Keratinocyte (primary cell): Measurements from ENCODE around the gene YWHAE. TPM values are rescaled to one million over a fixed set of nuclear protein-coding genes. Genes with fewer than 3 reads are reported as not detected.

ENCODE experiments used
- DNase-seq: peaks from one replicate; pipeline ENCODE4 v3.0.0-alpha.2; 2011; ENCODE audit warnings: low read depth, missing footprints, low spot score
- FAIRE-seq: peaks from 2 replicates; lab custom pipeline; 2011; peaks lifted over from hg19 to GRCh38; lab: Jason Lieb, UNC
- H2AFZ ChIP-seq: 2 replicates; pipeline ENCODE4 v1.6.0; 2012; ENCODE audit warnings: low read length, control low read depth, inconsistent platforms; ENCODE audit not compliant: control insufficient read depth
- H3K27ac ChIP-seq: 2 replicates; pipeline ENCODE4 v1.5.1; 2011; ENCODE audit warnings: low read length; ENCODE audit not compliant: control insufficient read depth, insufficient read depth
- H3K27me3 ChIP-seq: 3 replicates; pipeline ENCODE4 v1.6.0; 2011; ENCODE audit warnings: low read length; ENCODE audit not compliant: control insufficient read depth, insufficient read depth; ENCODE audit errors: extremely low read depth
- H3K36me3 ChIP-seq, 2 experiments: 2 replicates in 1 of 2; 3 replicates in 1 of 2; pipeline ENCODE4 v1.5.1; 2011; ENCODE audit warnings: low read length in 2 of 2, mild to moderate bottlenecking in 1 of 2; ENCODE audit not compliant: control insufficient read depth in 2 of 2, insufficient read depth in 2 of 2; ENCODE audit errors: extremely low read depth in 1 of 2
- H3K4me1 ChIP-seq: 3 replicates; pipeline ENCODE4 v1.5.1; 2011; ENCODE audit warnings: low read length; ENCODE audit not compliant: control insufficient read depth, insufficient read depth; ENCODE audit errors: extremely low read depth
- H3K4me2 ChIP-seq: 3 replicates; pipeline ENCODE4 v1.6.0; 2011; ENCODE audit warnings: low read depth, low read length; ENCODE audit not compliant: control insufficient read depth, insufficient read depth; ENCODE audit errors: extremely low read depth
- H3K4me3 ChIP-seq, 3 experiments: fragments of 200-600 bp in 1 of 3; sonication (generic) in 1 of 3; 2 replicates in 2 of 3; 3 replicates in 1 of 3; pipeline ENCODE4 v1.5.1; 2011 to 2016; ENCODE audit warnings: low read length in 3 of 3, mild to moderate bottlenecking in 3 of 3, control low read depth in 2 of 3, inconsistent platforms in 1 of 3, low read depth in 1 of 3, mixed read lengths in 1 of 3, mixed run types in 1 of 3, moderate library complexity in 1 of 3; ENCODE audit not compliant: control insufficient read depth in 2 of 3, insufficient read depth in 2 of 3; ENCODE audit errors: extremely low read depth in 1 of 3
- H3K79me2 ChIP-seq: 2 replicates; pipeline ENCODE4 v1.6.0; 2012; ENCODE audit warnings: low read length; ENCODE audit not compliant: control insufficient read depth, insufficient read depth
- H3K9ac ChIP-seq: 3 replicates; pipeline ENCODE4 v1.6.0; 2011; ENCODE audit warnings: low read length; ENCODE audit not compliant: control insufficient read depth, insufficient read depth; ENCODE audit errors: extremely low read depth
- H3K9me1 ChIP-seq: 3 replicates; pipeline ENCODE4 v1.6.0; 2011; ENCODE audit warnings: low read length; ENCODE audit not compliant: control insufficient read depth, insufficient read depth; ENCODE audit errors: extremely low read depth
- H3K9me3 ChIP-seq: 2 replicates; pipeline ENCODE4 v1.5.1; 2012; ENCODE audit warnings: low read depth, low read length; ENCODE audit not compliant: control insufficient read depth
- H4K20me1 ChIP-seq: 3 replicates; pipeline ENCODE4 v1.6.0; 2011; ENCODE audit warnings: low read length; ENCODE audit not compliant: control insufficient read depth, insufficient read depth; ENCODE audit errors: extremely low read depth
- EZH2 ChIP-seq: IDR thresholded peaks from one replicate; pipeline ENCODE4 v1.6.1; 2012; ENCODE audit warnings: inconsistent platforms, mild to moderate bottlenecking, low read length, moderate library complexity
- dilution Hi-C: fragments of 300-500 bp; cut with MboI; formaldehyde crosslinking; loops from one replicate; pipeline ENCODE4 v1.7.0; 2020; ENCODE audit warnings: low sequenced_read_pairs; ENCODE audit not compliant: extremely low pct_ligation_motif_present
- polyA plus RNA-seq, 5 experiments: library from polyadenylated mRNA; depleted of rRNA in 3 of 5; stranded (reverse) in 3 of 5; stranded (forward) in 1 of 5; unstranded in 1 of 5; fragments of >200 nt; gene quantifications; 1 replicate in 1 of 5; 2 replicates in 3 of 5; 3 replicates in 1 of 5; pipeline versions ENCODE4 v1.2.1 to v1.2.3, GENCODE V29; 2011 to 2012; ENCODE audit warnings: missing spikeins in 2 of 5, low read depth in 1 of 5, low replicate concordance in 1 of 5
- TF ChIP-seq, protein P1 (sequence below), 3 experiments: IDR thresholded peaks in 1 of 3; conservative IDR thresholded peaks in 1 of 3; optimal IDR thresholded peaks in 1 of 3; 2 replicates in 2 of 3; 3 replicates in 1 of 3; pipeline versions ENCODE3 to v1.5.1; 2011; ENCODE audit warnings: low read length in 3 of 3, mild to moderate bottlenecking in 3 of 3, moderate library complexity in 2 of 3, control low read depth in 1 of 3, inconsistent platforms in 1 of 3; ENCODE audit not compliant: insufficient read depth in 2 of 3; ENCODE audit errors: extremely low read depth in 1 of 3

Gene YWHAE
- polyA plus RNA-seq, 1 donor (not counting 4 experiments of a cell fraction or from before 2014, with no cell fraction given) = 739 TPM

GRCh38 chr17:1374431-1375177 is 25.4 kb downstream of the YWHAE start:
- dilution Hi-C loops = no loop called here
- peaks cover 86% of the 10 kb centered on the region for H4K20me1 ChIP-seq
- peaks cover 9 to 23% of the 10 kb centered on the region in 2 experiments for H3K36me3 ChIP-seq
- H3K9me3 ChIP-seq = no peaks in the 10 kb centered on the region
- FAIRE-seq (no peak), DNase-seq (no peak)
- H3K4me2 ChIP-seq = no peak overlapping the region
- peaks cover 4% of the 10 kb centered on the region for H3K9me1 ChIP-seq
- peaks cover 7% of the 10 kb centered on the region for H3K4me1 ChIP-seq
- no peak overlapping the region for H3K27ac ChIP-seq
- no peak overlapping the region for H2AFZ ChIP-seq
- no peaks in the 10 kb centered on the region for H3K27me3 ChIP-seq
- TF ChIP-seq EZH2 = no peak
- TF ChIP-seq, protein P1, sequence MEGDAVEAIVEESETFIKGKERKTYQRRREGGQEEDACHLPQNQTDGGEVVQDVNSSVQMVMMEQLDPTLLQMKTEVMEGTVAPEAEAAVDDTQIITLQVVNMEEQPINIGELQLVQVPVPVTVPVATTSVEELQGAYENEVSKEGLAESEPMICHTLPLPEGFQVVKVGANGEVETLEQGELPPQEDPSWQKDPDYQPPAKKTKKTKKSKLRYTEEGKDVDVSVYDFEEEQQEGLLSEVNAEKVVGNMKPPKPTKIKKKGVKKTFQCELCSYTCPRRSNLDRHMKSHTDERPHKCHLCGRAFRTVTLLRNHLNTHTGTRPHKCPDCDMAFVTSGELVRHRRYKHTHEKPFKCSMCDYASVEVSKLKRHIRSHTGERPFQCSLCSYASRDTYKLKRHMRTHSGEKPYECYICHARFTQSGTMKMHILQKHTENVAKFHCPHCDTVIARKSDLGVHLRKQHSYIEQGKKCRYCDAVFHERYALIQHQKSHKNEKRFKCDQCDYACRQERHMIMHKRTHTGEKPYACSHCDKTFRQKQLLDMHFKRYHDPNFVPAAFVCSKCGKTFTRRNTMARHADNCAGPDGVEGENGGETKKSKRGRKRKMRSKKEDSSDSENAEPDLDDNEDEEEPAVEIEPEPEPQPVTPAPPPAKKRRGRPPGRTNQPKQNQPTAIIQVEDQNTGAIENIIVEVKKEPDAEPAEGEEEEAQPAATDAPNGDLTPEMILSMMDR (optimal IDR thresholded peaks at IDR 0.05 in 1 of 3, IDR thresholded peaks at IDR 0.05 in 1 of 3, conservative IDR thresholded peaks at IDR 0.05 in 1 of 3; ENCODE audit: extremely low read depth in 1 of 3, insufficient read depth in 2 of 3, low read length in 3 of 3) = no peak
- no peak overlapping the region for H3K9ac ChIP-seq
- peaks cover 100% of the 10 kb centered on the region for H3K79me2 ChIP-seq
- H3K4me3 ChIP-seq = no peak overlapping the region

- H4K20me1 ChIP-seq = peaks cover 86% of the 10 kb centered on the region
- no peak overlapping the region for H3K9ac ChIP-seq
- no peaks in the 10 kb centered on the region for H3K27me3 ChIP-seq
- H3K9me3 ChIP-seq = no peaks in the 10 kb centered on the region
- no peak overlapping the region for H3K4me3 ChIP-seq
- peaks cover 3% of the 10 kb centered on the region for H3K4me1 ChIP-seq
- TF ChIP-seq EZH2 = no peak
- TF ChIP-seq, protein P1 (optimal IDR thresholded peaks at IDR 0.05 in 1 of 3, IDR thresholded peaks at IDR 0.05 in 1 of 3, conservative IDR thresholded peaks at IDR 0.05 in 1 of 3; ENCODE audit: extremely low read depth in 1 of 3, insufficient read depth in 2 of 3, low read length in 3 of 3) = no peak
- H3K36me3 ChIP-seq = peaks cover 9 to 19% of the 10 kb centered on the region in 2 experiments
- FAIRE-seq = no peak
- no peak overlapping the region for H2AFZ ChIP-seq
- H3K9me1 ChIP-seq = peaks cover 4% of the 10 kb centered on the region
- dilution Hi-C loops = no loop called here
- H3K27ac ChIP-seq = no peak overlapping the region
- no peak overlapping the region for H3K4me2 ChIP-seq
- peaks cover 100% of the 10 kb centered on the region for H3K79me2 ChIP-seq
- DNase-seq = no peak
Measured at GRCh38 chr17:1373707-1374237, 26.2 kb downstream of the YWHAE start.
